HepG2 (cell line): ENCODE measurements around the gene COG8. TPM values are rescaled to one million over a fixed set of nuclear protein-coding genes. Genes with fewer than 3 reads are reported as not detected.

Experiments used
- GATA4 ChIP-seq: sonication (generic); IDR thresholded peaks from 2 replicates; pipeline ENCODE4 v1.6.1; 2016; ENCODE audit warnings: antibody characterized with exemption, low read depth, borderline replicate concordance
- GZF1 ChIP-seq: sonication (generic); formaldehyde crosslinking; IDR thresholded peaks from 2 replicates; pipeline ENCODE4 v1.5.1; 2020; ENCODE audit warnings: mild to moderate bottlenecking, missing genetic modification reagents
- KDM1A ChIP-seq: IDR thresholded peaks from 2 replicates; pipeline ENCODE4 v1.6.1; 2016; ENCODE audit warnings: missing compliant biosample characterization
- POGZ ChIP-seq: sonication (generic); formaldehyde crosslinking; IDR thresholded peaks from 2 replicates; pipeline ENCODE4 v1.4.0; 2020; ENCODE audit warnings: mild to moderate bottlenecking, missing genetic modification reagents
- RARG ChIP-seq: sonication (generic); formaldehyde crosslinking; IDR thresholded peaks from 2 replicates; pipeline ENCODE4 v1.4.0; 2020; ENCODE audit warnings: low read depth, mild to moderate bottlenecking, missing genetic modification reagents
- SRF ChIP-seq: IDR thresholded peaks from 2 replicates; pipeline ENCODE4 v1.6.1; 2011; ENCODE audit warnings: mild to moderate bottlenecking, low read depth, low read length, moderate library complexity
- TCF12 ChIP-seq, 2 experiments: fragments of 450-650 bp in 1 of 2; sonication (generic) in 1 of 2; formaldehyde crosslinking in 1 of 2; IDR thresholded peaks; 2 replicates each; pipeline versions ENCODE4 v1.6.1 to v1.8.0; 2017 to 2022; ENCODE audit warnings: antibody characterized with exemption in 1 of 2, mild to moderate bottlenecking in 1 of 2, missing genetic modification reagents in 1 of 2, moderate library complexity in 1 of 2
- TOE1 ChIP-seq: sonication (generic); formaldehyde crosslinking; IDR thresholded peaks from 2 replicates; pipeline ENCODE4 v1.4.0; 2020; ENCODE audit warnings: mild to moderate bottlenecking, missing genetic modification reagents
- ZNF180 ChIP-seq: sonication (generic); formaldehyde crosslinking; IDR thresholded peaks from 2 replicates; pipeline ENCODE4 v1.4.0; 2020; ENCODE audit warnings: low read depth, missing genetic modification reagents, borderline replicate concordance
- ZNF224 ChIP-seq: sonication (generic); formaldehyde crosslinking; IDR thresholded peaks from 2 replicates; pipeline ENCODE4 v1.5.0; 2020; ENCODE audit warnings: mild to moderate bottlenecking, missing genetic modification reagents
- ZNF382 ChIP-seq: sonication (generic); formaldehyde crosslinking; IDR thresholded peaks from 2 replicates; pipeline ENCODE4 v1.5.0; 2020; ENCODE audit warnings: missing genetic modification reagents, mild to moderate bottlenecking, borderline replicate concordance
- ZNF7 ChIP-seq: IDR thresholded peaks from 2 replicates; pipeline ENCODE4 v1.6.1; 2016; ENCODE audit warnings: missing biosample characterization, missing genetic modification reagents
- polyA plus RNA-seq, 8 experiments: library from polyadenylated mRNA; depleted of rRNA in 3 of 8; stranded (reverse) in 7 of 8; unstranded in 1 of 8; fragments of >200 nt; fragmentation: Illumina TruSeq in 4 of 8; extraction: Trizol in 4 of 8; gene quantifications; 2 replicates each; pipeline versions ENCODE4 v1.2.1 to v1.2.3, GENCODE V29; 2011 to 2016; ENCODE audit warnings: low read depth in 4 of 8, missing spikeins in 1 of 8, mixed read lengths in 1 of 8; ENCODE audit not compliant: insufficient read depth in 1 of 8
- total RNA-seq, 5 experiments: library from RNA; depleted of rRNA; stranded (reverse); fragments of >200 nt; fragmentation: Illumina TruSeq; extraction: Trizol; gene quantifications; 2 replicates each; pipeline ENCODE4 v1.2.3, GENCODE V29; 2016; ENCODE audit warnings: low read depth in 1 of 5
- TF ChIP-seq, protein P1 (sequence below): sonication (generic); formaldehyde crosslinking; IDR thresholded peaks from 2 replicates; pipeline ENCODE4 v1.8.1; 2023; ENCODE audit warnings: mild to moderate bottlenecking, missing genetic modification reagents
- TF ChIP-seq, protein P2 (sequence below): sonication (generic); formaldehyde crosslinking; conservative IDR thresholded peaks from 2 replicates; pipeline ENCODE4 v1.4.0; 2020; ENCODE audit warnings: missing genetic modification reagents
- TF ChIP-seq, protein P3 (sequence below): sonication (generic); formaldehyde crosslinking; IDR thresholded peaks from 2 replicates; pipeline ENCODE4 v1.4.0; 2020; ENCODE audit warnings: missing genetic modification reagents, mild to moderate bottlenecking, borderline replicate concordance
- TF ChIP-seq, protein P4 (sequence below): sonication (generic); formaldehyde crosslinking; IDR thresholded peaks from 2 replicates; pipeline ENCODE4 v1.4.0; 2020; ENCODE audit warnings: low read depth, mild to moderate bottlenecking, missing genetic modification reagents
- TF ChIP-seq, protein P5 (sequence below): sonication (generic); formaldehyde crosslinking; IDR thresholded peaks from 2 replicates; pipeline ENCODE4 v1.4.0; 2020; ENCODE audit warnings: low read depth, missing genetic modification reagents

The COG8 gene
- total and polyA plus RNA-seq, 2 of the 13 experiments (the other 11 are each of a cell fraction or from before 2014, with no cell fraction given) = 45.5 to 52.1 TPM

DNA sequence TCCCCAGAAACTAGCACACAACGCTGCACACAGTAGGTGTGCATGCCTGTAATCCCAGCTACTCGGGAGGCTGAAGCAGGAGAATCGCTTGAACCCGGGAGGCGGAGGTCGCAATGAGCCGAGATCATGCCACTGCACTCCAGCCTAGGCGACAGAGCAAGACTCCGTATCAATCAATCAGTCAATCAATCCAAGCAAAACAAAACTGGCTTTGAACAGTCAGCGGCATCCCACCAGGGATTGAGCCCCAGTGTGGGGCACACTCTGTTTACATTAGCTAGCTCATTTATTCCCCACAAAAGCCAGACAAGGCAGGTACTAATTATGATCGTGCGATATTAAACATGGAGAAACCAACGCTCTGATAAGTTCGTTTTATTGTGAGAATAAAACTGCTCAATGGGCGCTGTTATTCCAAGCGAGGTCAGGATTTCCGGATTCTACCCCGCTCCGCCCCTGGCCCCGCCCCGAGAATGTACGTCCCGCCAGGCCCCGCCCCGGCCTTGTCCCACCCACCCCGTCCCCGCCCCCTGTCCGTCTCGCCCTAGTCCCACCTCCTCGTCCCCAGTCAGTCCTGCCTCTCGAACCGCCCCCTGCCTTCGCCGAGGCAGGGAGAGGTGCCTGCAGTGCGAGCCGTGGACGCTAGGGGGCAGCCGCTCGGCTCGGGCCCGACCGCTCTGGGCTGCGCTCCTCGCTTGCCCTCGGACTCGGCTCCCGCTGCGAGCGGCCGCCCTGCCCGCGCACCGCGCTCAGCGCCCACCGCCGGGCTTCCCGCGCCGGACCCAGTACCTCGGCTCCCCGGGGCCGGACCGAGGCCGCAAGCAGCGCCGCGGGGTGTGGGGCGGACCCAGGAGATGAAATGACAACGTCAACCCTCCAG lies 28.5 kb downstream of the COG8 start, which contains the start of gene VPS4A (continued):
- TF ChIP-seq, protein P1, sequence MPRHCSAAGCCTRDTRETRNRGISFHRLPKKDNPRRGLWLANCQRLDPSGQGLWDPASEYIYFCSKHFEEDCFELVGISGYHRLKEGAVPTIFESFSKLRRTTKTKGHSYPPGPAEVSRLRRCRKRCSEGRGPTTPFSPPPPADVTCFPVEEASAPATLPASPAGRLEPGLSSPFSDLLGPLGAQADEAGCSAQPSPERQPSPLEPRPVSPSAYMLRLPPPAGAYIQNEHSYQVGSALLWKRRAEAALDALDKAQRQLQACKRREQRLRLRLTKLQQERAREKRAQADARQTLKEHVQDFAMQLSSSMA (CRISPR knock-in tag) = no peak
- TF ChIP-seq ZNF382 (CRISPR knock-in tag) (no peak), ZNF180 (CRISPR knock-in tag) (no peak), RARG (no peak), KDM1A (CRISPR knock-in tag) (no peak; the same call in 1 of the 2 replicates), TOE1 (CRISPR knock-in tag) (no peak; the same call in none of the 2 replicates), GZF1 (CRISPR knock-in tag) (no peak), ZNF224 (no peak), SRF (no peak), TCF12 (IDR thresholded peaks at IDR 0.05) (no peak), TCF12 (CRISPR knock-in tag; IDR thresholded peaks at IDR 0.05) (no peak), GATA4 (no peak), ZNF7 (CRISPR knock-in tag) (no peak), POGZ (CRISPR knock-in tag) (peak; percentile 77)
- TF ChIP-seq, protein P2, sequence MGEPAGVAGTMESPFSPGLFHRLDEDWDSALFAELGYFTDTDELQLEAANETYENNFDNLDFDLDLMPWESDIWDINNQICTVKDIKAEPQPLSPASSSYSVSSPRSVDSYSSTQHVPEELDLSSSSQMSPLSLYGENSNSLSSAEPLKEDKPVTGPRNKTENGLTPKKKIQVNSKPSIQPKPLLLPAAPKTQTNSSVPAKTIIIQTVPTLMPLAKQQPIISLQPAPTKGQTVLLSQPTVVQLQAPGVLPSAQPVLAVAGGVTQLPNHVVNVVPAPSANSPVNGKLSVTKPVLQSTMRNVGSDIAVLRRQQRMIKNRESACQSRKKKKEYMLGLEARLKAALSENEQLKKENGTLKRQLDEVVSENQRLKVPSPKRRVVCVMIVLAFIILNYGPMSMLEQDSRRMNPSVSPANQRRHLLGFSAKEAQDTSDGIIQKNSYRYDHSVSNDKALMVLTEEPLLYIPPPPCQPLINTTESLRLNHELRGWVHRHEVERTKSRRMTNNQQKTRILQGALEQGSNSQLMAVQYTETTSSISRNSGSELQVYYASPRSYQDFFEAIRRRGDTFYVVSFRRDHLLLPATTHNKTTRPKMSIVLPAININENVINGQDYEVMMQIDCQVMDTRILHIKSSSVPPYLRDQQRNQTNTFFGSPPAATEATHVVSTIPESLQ (CRISPR knock-in tag) = no peak
- TF ChIP-seq, protein P3, sequence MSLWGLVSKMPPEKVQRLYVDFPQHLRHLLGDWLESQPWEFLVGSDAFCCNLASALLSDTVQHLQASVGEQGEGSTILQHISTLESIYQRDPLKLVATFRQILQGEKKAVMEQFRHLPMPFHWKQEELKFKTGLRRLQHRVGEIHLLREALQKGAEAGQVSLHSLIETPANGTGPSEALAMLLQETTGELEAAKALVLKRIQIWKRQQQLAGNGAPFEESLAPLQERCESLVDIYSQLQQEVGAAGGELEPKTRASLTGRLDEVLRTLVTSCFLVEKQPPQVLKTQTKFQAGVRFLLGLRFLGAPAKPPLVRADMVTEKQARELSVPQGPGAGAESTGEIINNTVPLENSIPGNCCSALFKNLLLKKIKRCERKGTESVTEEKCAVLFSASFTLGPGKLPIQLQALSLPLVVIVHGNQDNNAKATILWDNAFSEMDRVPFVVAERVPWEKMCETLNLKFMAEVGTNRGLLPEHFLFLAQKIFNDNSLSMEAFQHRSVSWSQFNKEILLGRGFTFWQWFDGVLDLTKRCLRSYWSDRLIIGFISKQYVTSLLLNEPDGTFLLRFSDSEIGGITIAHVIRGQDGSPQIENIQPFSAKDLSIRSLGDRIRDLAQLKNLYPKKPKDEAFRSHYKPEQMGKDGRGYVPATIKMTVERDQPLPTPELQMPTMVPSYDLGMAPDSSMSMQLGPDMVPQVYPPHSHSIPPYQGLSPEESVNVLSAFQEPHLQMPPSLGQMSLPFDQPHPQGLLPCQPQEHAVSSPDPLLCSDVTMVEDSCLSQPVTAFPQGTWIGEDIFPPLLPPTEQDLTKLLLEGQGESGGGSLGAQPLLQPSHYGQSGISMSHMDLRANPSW (CRISPR knock-in tag) = no peak
- TF ChIP-seq, protein P4, sequence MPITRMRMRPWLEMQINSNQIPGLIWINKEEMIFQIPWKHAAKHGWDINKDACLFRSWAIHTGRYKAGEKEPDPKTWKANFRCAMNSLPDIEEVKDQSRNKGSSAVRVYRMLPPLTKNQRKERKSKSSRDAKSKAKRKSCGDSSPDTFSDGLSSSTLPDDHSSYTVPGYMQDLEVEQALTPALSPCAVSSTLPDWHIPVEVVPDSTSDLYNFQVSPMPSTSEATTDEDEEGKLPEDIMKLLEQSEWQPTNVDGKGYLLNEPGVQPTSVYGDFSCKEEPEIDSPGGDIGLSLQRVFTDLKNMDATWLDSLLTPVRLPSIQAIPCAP (CRISPR knock-in tag) = no peak
- TF ChIP-seq, protein P5, sequence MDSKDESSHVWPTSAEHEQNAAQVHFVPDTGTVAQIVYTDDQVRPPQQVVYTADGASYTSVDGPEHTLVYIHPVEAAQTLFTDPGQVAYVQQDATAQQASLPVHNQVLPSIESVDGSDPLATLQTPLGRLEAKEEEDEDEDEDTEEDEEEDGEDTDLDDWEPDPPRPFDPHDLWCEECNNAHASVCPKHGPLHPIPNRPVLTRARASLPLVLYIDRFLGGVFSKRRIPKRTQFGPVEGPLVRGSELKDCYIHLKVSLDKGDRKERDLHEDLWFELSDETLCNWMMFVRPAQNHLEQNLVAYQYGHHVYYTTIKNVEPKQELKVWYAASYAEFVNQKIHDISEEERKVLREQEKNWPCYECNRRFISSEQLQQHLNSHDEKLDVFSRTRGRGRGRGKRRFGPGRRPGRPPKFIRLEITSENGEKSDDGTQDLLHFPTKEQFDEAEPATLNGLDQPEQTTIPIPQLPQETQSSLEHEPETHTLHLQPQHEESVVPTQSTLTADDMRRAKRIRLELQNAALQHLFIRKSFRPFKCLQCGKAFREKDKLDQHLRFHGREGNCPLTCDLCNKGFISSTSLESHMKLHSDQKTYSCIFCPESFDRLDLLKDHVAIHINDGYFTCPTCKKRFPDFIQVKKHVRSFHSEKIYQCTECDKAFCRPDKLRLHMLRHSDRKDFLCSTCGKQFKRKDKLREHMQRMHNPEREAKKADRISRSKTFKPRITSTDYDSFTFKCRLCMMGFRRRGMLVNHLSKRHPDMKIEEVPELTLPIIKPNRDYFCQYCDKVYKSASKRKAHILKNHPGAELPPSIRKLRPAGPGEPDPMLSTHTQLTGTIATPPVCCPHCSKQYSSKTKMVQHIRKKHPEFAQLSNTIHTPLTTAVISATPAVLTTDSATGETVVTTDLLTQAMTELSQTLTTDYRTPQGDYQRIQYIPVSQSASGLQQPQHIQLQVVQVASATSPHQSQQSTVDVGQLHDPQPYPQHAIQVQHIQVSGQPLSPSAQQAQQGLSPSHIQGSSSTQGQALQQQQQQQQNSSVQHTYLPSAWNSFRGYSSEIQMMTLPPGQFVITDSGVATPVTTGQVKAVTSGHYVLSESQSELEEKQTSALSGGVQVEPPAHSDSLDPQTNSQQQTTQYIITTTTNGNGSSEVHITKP (CRISPR knock-in tag) = no peak
